ENCODE results near the gene RNF31. TPM values are rescaled to one million over a fixed set of nuclear protein-coding genes. Genes with fewer than 3 reads are reported as not detected.

Gene RNF31
- total and polyA plus RNA-seq, 2 of the 13 experiments (the other 11 are each of a cell fraction or from before 2014, with no cell fraction given): 48.2 to 86.8 TPM

DNA sequence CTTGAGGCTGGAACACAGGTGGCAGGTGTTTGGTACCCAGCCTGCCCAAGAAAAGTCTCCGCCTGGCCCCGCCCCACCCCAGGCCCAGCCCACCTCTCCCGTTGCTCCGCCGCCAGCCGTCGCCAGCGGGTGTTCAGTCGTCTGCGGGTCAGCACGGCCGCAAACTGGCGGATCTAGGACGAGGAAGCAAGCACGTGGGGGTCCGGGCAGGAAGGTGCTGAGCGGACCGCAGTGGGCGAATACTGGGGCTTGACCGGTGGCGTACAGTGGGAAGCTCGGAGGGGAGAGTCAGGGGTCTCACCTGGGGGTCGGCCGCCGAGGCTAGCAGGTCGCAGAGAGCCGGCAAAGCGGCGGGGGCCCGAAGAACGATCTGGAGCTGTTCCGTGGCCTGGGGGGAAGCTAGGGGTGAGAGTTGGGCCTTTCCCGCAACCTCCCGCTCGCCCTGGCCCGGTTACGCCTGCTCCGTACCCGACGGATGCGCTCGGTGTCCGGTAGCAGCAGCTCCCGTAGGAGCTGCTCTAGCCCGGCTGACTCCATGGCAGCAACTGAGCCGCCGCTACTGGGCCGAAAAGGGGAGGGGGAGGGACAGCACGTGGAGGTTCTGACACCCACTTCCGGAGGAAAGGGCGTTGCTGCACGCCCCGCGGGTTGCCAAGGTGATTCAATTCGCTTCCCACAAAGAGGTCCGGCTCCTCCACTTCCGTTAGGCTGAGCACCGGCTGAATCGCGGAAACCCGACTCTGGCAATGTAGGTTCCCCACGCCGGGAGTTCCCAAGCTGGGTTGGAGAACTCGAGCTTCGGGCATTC, 41.2 kb downstream of the RNF31 start, which contains the start of gene IPO4 (continued):
- TF ChIP-seq STAG1 (CRISPR knock-in tag; IDR thresholded peaks at IDR 0.05) (peak; percentile 45), ZNF713 (CRISPR knock-in tag; IDR thresholded peaks at IDR 0.05) (peak; percentile 88; the same call in 1 of the 2 replicates), ZNF160 (CRISPR knock-in tag; IDR thresholded peaks at IDR 0.05) (peak; percentile 90), DMAP1 (CRISPR knock-in tag; IDR thresholded peaks at IDR 0.05) (peak; percentile 100), ZNF75D (CRISPR knock-in tag; IDR thresholded peaks at IDR 0.05; ENCODE audit: borderline replicate concordance) (no peak), SIN3A (IDR thresholded peaks at IDR 0.05; ENCODE audit: borderline replicate concordance, low read depth, low read length) (peak; percentile 100), HOXA7 (CRISPR knock-in tag; IDR thresholded peaks at IDR 0.05) (no peak), WIZ (CRISPR knock-in tag; IDR thresholded peaks at IDR 0.05) (peak; percentile 96), NR3C1 (CRISPR knock-in tag; IDR thresholded peaks at IDR 0.05) (no peak), TOE1 (CRISPR knock-in tag; IDR thresholded peaks at IDR 0.05) (peak; percentile 100), ZZZ3 (CRISPR knock-in tag; IDR thresholded peaks at IDR 0.05; ENCODE audit: borderline replicate concordance) (peak; percentile 87), HOXA9 (CRISPR knock-in tag; IDR thresholded peaks at IDR 0.05; ENCODE audit: borderline replicate concordance) (no peak), RARA (CRISPR knock-in tag; IDR thresholded peaks at IDR 0.05) (peak; percentile 60), ZNF816 (CRISPR knock-in tag; IDR thresholded peaks at IDR 0.05; ENCODE audit: borderline replicate concordance) (no peak)
- TF ChIP-seq, protein P1, sequence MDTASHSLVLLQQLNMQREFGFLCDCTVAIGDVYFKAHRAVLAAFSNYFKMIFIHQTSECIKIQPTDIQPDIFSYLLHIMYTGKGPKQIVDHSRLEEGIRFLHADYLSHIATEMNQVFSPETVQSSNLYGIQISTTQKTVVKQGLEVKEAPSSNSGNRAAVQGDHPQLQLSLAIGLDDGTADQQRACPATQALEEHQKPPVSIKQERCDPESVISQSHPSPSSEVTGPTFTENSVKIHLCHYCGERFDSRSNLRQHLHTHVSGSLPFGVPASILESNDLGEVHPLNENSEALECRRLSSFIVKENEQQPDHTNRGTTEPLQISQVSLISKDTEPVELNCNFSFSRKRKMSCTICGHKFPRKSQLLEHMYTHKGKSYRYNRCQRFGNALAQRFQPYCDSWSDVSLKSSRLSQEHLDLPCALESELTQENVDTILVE (CRISPR knock-in tag; IDR thresholded peaks at IDR 0.05): peak; percentile 99
- TF ChIP-seq, protein P2, sequence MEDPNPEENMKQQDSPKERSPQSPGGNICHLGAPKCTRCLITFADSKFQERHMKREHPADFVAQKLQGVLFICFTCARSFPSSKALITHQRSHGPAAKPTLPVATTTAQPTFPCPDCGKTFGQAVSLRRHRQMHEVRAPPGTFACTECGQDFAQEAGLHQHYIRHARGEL (CRISPR knock-in tag; IDR thresholded peaks at IDR 0.05): peak; percentile 92
- TF ChIP-seq, protein P3, sequence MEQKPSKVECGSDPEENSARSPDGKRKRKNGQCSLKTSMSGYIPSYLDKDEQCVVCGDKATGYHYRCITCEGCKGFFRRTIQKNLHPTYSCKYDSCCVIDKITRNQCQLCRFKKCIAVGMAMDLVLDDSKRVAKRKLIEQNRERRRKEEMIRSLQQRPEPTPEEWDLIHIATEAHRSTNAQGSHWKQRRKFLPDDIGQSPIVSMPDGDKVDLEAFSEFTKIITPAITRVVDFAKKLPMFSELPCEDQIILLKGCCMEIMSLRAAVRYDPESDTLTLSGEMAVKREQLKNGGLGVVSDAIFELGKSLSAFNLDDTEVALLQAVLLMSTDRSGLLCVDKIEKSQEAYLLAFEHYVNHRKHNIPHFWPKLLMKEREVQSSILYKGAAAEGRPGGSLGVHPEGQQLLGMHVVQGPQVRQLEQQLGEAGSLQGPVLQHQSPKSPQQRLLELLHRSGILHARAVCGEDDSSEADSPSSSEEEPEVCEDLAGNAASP (CRISPR knock-in tag; IDR thresholded peaks at IDR 0.05; ENCODE audit: borderline replicate concordance): peak; percentile 93; the same call in 1 of the 2 replicates
- TF ChIP-seq, protein P4, sequence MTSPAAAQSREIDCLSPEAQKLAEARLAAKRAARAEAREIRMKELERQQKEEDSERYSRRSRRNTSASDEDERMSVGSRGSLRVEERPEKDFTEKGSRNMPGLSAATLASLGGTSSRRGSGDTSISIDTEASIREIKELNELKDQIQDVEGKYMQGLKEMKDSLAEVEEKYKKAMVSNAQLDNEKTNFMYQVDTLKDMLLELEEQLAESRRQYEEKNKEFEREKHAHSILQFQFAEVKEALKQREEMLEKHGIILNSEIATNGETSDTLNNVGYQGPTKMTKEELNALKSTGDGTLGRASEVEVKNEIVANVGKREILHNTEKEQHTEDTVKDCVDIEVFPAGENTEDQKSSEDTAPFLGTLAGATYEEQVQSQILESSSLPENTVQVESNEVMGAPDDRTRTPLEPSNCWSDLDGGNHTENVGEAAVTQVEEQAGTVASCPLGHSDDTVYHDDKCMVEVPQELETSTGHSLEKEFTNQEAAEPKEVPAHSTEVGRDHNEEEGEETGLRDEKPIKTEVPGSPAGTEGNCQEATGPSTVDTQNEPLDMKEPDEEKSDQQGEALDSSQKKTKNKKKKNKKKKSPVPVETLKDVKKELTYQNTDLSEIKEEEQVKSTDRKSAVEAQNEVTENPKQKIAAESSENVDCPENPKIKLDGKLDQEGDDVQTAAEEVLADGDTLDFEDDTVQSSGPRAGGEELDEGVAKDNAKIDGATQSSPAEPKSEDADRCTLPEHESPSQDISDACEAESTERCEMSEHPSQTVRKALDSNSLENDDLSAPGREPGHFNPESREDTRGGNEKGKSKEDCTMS (CRISPR knock-in tag; conservative IDR thresholded peaks at IDR 0.05): peak; percentile 66; the same call in 1 of the 2 replicates
- TF ChIP-seq, protein P5, sequence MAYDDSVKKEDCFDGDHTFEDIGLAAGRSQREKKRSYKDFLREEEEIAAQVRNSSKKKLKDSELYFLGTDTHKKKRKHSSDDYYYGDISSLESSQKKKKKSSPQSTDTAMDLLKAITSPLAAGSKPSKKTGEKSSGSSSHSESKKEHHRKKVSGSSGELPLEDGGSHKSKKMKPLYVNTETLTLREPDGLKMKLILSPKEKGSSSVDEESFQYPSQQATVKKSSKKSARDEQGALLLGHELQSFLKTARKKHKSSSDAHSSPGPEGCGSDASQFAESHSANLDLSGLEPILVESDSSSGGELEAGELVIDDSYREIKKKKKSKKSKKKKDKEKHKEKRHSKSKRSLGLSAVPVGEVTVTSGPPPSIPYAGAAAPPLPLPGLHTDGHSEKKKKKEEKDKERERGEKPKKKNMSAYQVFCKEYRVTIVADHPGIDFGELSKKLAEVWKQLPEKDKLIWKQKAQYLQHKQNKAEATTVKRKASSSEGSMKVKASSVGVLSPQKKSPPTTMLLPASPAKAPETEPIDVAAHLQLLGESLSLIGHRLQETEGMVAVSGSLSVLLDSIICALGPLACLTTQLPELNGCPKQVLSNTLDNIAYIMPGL (CRISPR knock-in tag; IDR thresholded peaks at IDR 0.05; ENCODE audit: borderline replicate concordance in 1 of 2, low read depth in 1 of 2): peak; percentile 95 to 97; a peak in 3 of 4 replicates

Data from HepG2 (cell line).